ENCODE results near the gene IAH1. TPM values are rescaled to one million over a fixed set of nuclear protein-coding genes. Genes with fewer than 3 reads are reported as not detected.

IAH1 gene, protein sequence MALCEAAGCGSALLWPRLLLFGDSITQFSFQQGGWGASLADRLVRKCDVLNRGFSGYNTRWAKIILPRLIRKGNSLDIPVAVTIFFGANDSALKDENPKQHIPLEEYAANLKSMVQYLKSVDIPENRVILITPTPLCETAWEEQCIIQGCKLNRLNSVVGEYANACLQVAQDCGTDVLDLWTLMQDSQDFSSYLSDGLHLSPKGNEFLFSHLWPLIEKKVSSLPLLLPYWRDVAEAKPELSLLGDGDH
- total RNA-seq: 10 to 100 TPM; 10.2 to 25.4 TPM

DNA sequence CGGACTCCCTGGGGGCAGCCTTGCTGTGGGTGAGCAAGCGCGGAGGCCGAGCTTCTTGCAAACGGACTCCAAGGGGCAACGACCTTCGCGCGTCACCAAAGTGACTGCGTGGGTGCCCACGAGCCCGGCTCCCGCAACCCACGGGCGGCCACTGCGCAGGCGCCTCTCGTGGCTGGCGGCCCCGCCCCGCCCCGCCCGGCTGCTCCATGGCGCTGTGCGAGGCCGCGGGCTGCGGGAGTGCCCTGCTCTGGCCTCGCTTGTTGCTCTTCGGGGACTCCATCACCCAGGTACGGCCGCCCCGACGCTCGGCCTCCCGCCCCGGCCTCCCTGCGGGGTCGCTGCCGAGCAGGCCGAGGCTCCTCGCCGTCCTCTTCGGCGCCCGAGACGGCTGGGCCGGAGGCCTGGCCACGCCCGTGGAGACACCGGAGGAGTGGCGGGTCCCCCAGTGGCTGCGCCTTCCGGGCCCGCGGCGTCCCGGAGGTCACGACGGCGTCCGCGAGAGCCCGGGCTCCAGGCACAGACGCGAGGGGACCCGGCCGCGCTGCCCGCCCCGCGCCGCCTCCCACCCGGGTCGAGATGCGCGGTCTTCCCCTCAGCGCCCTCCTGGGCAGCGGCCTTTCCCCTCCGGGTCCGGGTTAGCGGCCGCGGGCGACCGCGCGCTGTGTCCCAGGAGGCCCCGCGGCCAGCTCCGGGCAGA, at the start of gene IAH1:
Gene IAH1 (plus strand): TSS at position 191 of the 697 bp plus-strand sequence. CDS start 16 bp downstream, at position 207.
- Histone ChIP-seq H3K36me3 (replicated peaks in 1 of 2; ENCODE audit: insufficient read depth in 1 of 2, low read depth in 2 of 2) (no peaks in the 10 kb centered on the region), H3K27me3 (no peaks in the 10 kb centered on the region), H3K4me3 (peak within 1 kb of the TSS; percentile 72 to 87), H3K27ac (peak within 1 kb of the TSS; percentile 41 to 87 (median 82)), H3K9me3 (no peaks in the 10 kb centered on the region), H3K4me1 (peaks cover 25% of the 10 kb centered on the region)
- 0% methylated on average over 7 to 87 of the region's 91 CpGs for WGBS, 2 donors
- intact Hi-C loops (cut with DNase I): no loop called here
- DNase-seq (peak; percentile 48 to 67 (median 54)), ATAC-seq (peak; percentile 80)
- TF ChIP-seq, protein P1, sequence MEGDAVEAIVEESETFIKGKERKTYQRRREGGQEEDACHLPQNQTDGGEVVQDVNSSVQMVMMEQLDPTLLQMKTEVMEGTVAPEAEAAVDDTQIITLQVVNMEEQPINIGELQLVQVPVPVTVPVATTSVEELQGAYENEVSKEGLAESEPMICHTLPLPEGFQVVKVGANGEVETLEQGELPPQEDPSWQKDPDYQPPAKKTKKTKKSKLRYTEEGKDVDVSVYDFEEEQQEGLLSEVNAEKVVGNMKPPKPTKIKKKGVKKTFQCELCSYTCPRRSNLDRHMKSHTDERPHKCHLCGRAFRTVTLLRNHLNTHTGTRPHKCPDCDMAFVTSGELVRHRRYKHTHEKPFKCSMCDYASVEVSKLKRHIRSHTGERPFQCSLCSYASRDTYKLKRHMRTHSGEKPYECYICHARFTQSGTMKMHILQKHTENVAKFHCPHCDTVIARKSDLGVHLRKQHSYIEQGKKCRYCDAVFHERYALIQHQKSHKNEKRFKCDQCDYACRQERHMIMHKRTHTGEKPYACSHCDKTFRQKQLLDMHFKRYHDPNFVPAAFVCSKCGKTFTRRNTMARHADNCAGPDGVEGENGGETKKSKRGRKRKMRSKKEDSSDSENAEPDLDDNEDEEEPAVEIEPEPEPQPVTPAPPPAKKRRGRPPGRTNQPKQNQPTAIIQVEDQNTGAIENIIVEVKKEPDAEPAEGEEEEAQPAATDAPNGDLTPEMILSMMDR (IDR thresholded peaks at IDR 0.05): peak in 1 of 7 experiments; percentile 2
- TF ChIP-seq POLR2A (IDR thresholded peaks at IDR 0.05): peak; percentile 16 to 43 (median 25)

GRCh38 chr2:9428965-9429577, 45.3 kb upstream of the IAH1 start:
- H3K9me3 ChIP-seq: no peaks in the 10 kb centered on the region
- 79 to 80% methylated on average over 5 of the region's 5 CpGs for WGBS, 2 donors
- ATAC-seq (no peak), DNase-seq (no peak)
- no peaks in the 10 kb centered on the region for H3K27me3 ChIP-seq
- intact Hi-C loops (cut with DNase I): no loop called here
- no peak overlapping the region for H3K27ac ChIP-seq
- TF ChIP-seq, protein P1 (IDR thresholded peaks at IDR 0.05): no peak
- TF ChIP-seq POLR2A (IDR thresholded peaks at IDR 0.05): no peak
- no peak overlapping the region for H3K4me3 ChIP-seq
- H3K36me3 ChIP-seq (replicated peaks in 1 of 2; ENCODE audit: insufficient read depth in 1 of 2, low read depth in 2 of 2): peaks cover 4 to 19% of the 10 kb centered on the region in 2 donors
- peaks cover 9% of the 10 kb centered on the region for H3K4me1 ChIP-seq

GRCh38 chr2:9430316-9431293, 43.7 kb upstream of the IAH1 start:
- 58 to 72% methylated on average over 2 of the region's 2 CpGs for WGBS, 2 donors
- ATAC-seq (no peak), DNase-seq (no peak)
- no peak for TF ChIP-seq POLR2A (IDR thresholded peaks at IDR 0.05)
- TF ChIP-seq, protein P1 (IDR thresholded peaks at IDR 0.05): no peak
- no peaks in the 10 kb centered on the region for H3K9me3 ChIP-seq
- intact Hi-C loops (cut with DNase I): no loop called here
- no peak overlapping the region for H3K27ac ChIP-seq
- no peaks in the 10 kb centered on the region for H3K27me3 ChIP-seq
- no peaks in the 10 kb centered on the region for H3K4me1 ChIP-seq
- no peak overlapping the region for H3K4me3 ChIP-seq
- H3K36me3 ChIP-seq (replicated peaks in 1 of 2; ENCODE audit: insufficient read depth in 1 of 2, low read depth in 2 of 2): peaks cover 4 to 21% of the 10 kb centered on the region in 2 donors

DNA sequence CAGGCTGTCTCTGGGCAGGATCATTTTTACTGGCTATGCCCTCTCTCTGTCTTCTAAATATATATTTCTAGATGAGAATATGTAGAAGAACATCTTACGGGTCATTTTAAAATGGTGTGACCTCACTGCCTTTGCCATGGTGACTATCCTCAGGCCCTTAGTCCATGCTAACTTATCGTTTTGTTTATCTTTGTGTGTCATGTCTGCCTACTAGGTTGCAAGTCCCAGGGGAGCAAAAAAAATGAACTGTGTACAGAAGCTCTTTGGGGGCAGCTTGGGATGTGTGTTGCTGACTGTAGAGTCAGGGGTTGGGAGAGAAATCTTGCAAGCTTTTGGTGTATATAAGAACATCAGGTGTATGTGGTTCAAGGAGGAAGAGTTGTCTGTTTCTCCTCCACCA, 39.9 kb upstream of the IAH1 start:
- ATAC-seq (no peak), DNase-seq (no peak)
- intact Hi-C loops (cut with DNase I): no loop called here
- WGBS, 2 donors: 58 to 91% methylated on average over 2 of the region's 2 CpGs
- Histone ChIP-seq H3K27me3 (no peaks in the 10 kb centered on the region), H3K9me3 (no peaks in the 10 kb centered on the region), H3K4me3 (no peak overlapping the region), H3K36me3 (replicated peaks in 1 of 2; ENCODE audit: insufficient read depth in 1 of 2, low read depth in 2 of 2) (peaks cover 4 to 25% of the 10 kb centered on the region in 2 donors), H3K4me1 (no peaks in the 10 kb centered on the region), H3K27ac (no peak overlapping the region)
- no peak for TF ChIP-seq POLR2A (IDR thresholded peaks at IDR 0.05)

Measured in body of pancreas (tissue), 4 donors.